ENCODE results near the gene SEPTIN7.

- TF ChIP-seq EZH2 (IDR thresholded peaks at IDR 0.05; ENCODE audit: insufficient read depth, poor library complexity, severe bottlenecking) (no peak), EZH2phosphoT487 (IDR thresholded peaks at IDR 0.05; ENCODE audit: insufficient read depth, low read depth) (no peak)
Observed at GRCh38 chr7:35757574-35757973, 43.3 kb upstream of the SEPTIN7 start.

Measured in GM23248 (cell line).